H1 (cell line): Measurements from ENCODE around the gene KCNE5. TPM values are rescaled to one million over a fixed set of nuclear protein-coding genes. Genes with fewer than 3 reads are reported as not detected.

Experiments
- CTCF ChIA-PET: fragments of 300-600 bp; sonication (Branson Sonifier 250); formaldehyde crosslinking; loops from one replicate; lab custom pipeline; 2021; ENCODE audit not compliant: partially characterized antibody; lab: Charles Lee
- POLR2A ChIA-PET: fragments of 300-600 bp; sonication (Branson Sonifier 250); formaldehyde crosslinking; loops from one replicate; lab custom pipeline; 2021; ENCODE audit warnings: inconsistent platforms; ENCODE audit not compliant: partially characterized antibody; lab: Charles Lee
- DNase-seq, 2 experiments: peaks; one replicate each; pipeline versions ENCODE4 v3.0.0 to v3.0.0-alpha.2; 2010 to 2022; ENCODE audit warnings: low spot score in 2 of 2, low read depth in 1 of 2, mixed read lengths in 1 of 2
- FAIRE-seq: peaks from 2 replicates; lab custom pipeline; 2011; peaks lifted over from hg19 to GRCh38; lab: Jason Lieb, UNC
- H2AFZ ChIP-seq: 2 replicates; pipeline ENCODE4 v1.8.1; 2012; ENCODE audit warnings: low read length, inconsistent platforms
- H2AK5ac ChIP-seq: 2 replicates; pipeline ENCODE4 v1.6.1; 2013; ENCODE audit warnings: low read depth, low read length
- H2BK120ac ChIP-seq: replicated peaks from 2 replicates; pipeline ENCODE3; 2013; ENCODE audit warnings: low read depth, low read length, inconsistent platforms
- H2BK12ac ChIP-seq: 2 replicates; pipeline ENCODE4 v1.6.1; 2013; ENCODE audit warnings: low read depth, low read length
- H2BK15ac ChIP-seq: 2 replicates; pipeline ENCODE4 v1.6.1; 2013; ENCODE audit warnings: low read length
- H2BK20ac ChIP-seq: 2 replicates; pipeline ENCODE4 v1.6.1; 2013; ENCODE audit warnings: low read length
- H2BK5ac ChIP-seq: 2 replicates; pipeline ENCODE4 v1.6.1; 2013; ENCODE audit warnings: low read depth, low read length
- H3K14ac ChIP-seq: 2 replicates; pipeline ENCODE4 v1.6.1; 2013; ENCODE audit warnings: inconsistent platforms; ENCODE audit not compliant: insufficient read length
- H3K18ac ChIP-seq: 2 replicates; pipeline ENCODE4 v1.6.1; 2013; ENCODE audit warnings: low read length; ENCODE audit errors: extremely low read depth
- H3K23ac ChIP-seq: 2 replicates; pipeline ENCODE4 v1.6.1; 2013; ENCODE audit warnings: inconsistent platforms; ENCODE audit not compliant: insufficient read length
- H3K23me2 ChIP-seq: 2 replicates; pipeline ENCODE4 v1.6.1; 2013; ENCODE audit warnings: low read depth, low read length
- H3K27ac ChIP-seq: 2 replicates; pipeline ENCODE4 v1.6.1; 2011; ENCODE audit warnings: low read depth, low read length, inconsistent platforms
- H3K27me3 ChIP-seq, 4 experiments: replicated peaks in 1 of 4; 1 replicate in 1 of 4; 2 replicates in 3 of 4; pipeline versions ENCODE4 v1.6.1 to v1.8.1; 2011 to 2013; ENCODE audit warnings: low read length in 3 of 4, mild to moderate bottlenecking in 3 of 4, inconsistent platforms in 2 of 4, mixed read lengths in 2 of 4, moderate library complexity in 1 of 4; ENCODE audit not compliant: control insufficient read depth in 3 of 4, insufficient read depth in 3 of 4; ENCODE audit errors: extremely low read depth in 1 of 4
- H3K36me3 ChIP-seq, 4 experiments: 2 replicates each; pipeline versions ENCODE4 v1.6.1 to v1.8.1; 2011 to 2013; ENCODE audit warnings: mild to moderate bottlenecking in 4 of 4, low read length in 3 of 4, moderate library complexity in 2 of 4, control low read depth in 1 of 4, inconsistent platforms in 1 of 4; ENCODE audit not compliant: insufficient read depth in 4 of 4, control insufficient read depth in 2 of 4
- H3K4ac ChIP-seq: replicated peaks from 2 replicates; pipeline ENCODE3; 2013; ENCODE audit warnings: low read length, low read depth, mixed read lengths, inconsistent platforms; ENCODE audit not compliant: insufficient read length
- H3K4me1 ChIP-seq, 4 experiments: replicated peaks in 1 of 4; 1 replicate in 1 of 4; 2 replicates in 3 of 4; pipeline versions ENCODE4 v1.6.1 to v1.8.1; 2011 to 2013; ENCODE audit warnings: low read length in 3 of 4, inconsistent platforms in 2 of 4, mixed read lengths in 1 of 4; ENCODE audit not compliant: insufficient read depth in 4 of 4, control insufficient read depth in 3 of 4
- H3K4me2 ChIP-seq, 2 experiments: 2 replicates each; pipeline versions ENCODE4 v1.6.1 to v1.8.1; 2011 to 2013; ENCODE audit warnings: low read depth in 2 of 2, low read length in 2 of 2, control low read depth in 1 of 2, inconsistent platforms in 1 of 2, mild to moderate bottlenecking in 1 of 2; ENCODE audit not compliant: insufficient read depth in 1 of 2
- H3K4me3 ChIP-seq, 4 experiments: fragments of 200-600, 300-600 bp in 1 of 4; sonication (generic), shearing (Covaris generic), sonication (Bioruptor Twin) in 1 of 4; 2 replicates each; pipeline versions ENCODE4 v1.5.1 to v1.8.1; 2011 to 2016; ENCODE audit warnings: low read length in 4 of 4, low read depth in 3 of 4, control low read depth in 2 of 4, inconsistent platforms in 2 of 4, mild to moderate bottlenecking in 2 of 4, mixed read lengths in 1 of 4, moderate library complexity in 1 of 4; ENCODE audit not compliant: insufficient read depth in 2 of 4; ENCODE audit errors: extremely low read depth in 1 of 4
- H3K56ac ChIP-seq: replicated peaks from 2 replicates; pipeline ENCODE3; 2013; ENCODE audit warnings: low read depth, mild to moderate bottlenecking, mixed read lengths, low read length, inconsistent platforms; ENCODE audit not compliant: insufficient read length
- H3K79me1 ChIP-seq: 2 replicates; pipeline ENCODE4 v1.6.1; 2013; ENCODE audit warnings: low read depth, low read length, control low read depth
- H3K79me2 ChIP-seq, 2 experiments: 2 replicates each; pipeline versions ENCODE4 v1.6.1 to v1.8.1; 2012 to 2013; ENCODE audit warnings: low read length in 2 of 2, mild to moderate bottlenecking in 2 of 2, inconsistent platforms in 1 of 2; ENCODE audit not compliant: insufficient read depth in 2 of 2, control insufficient read depth in 1 of 2
- H3K9ac ChIP-seq, 4 experiments: replicated peaks in 1 of 4; 1 replicate in 1 of 4; 2 replicates in 3 of 4; pipeline versions ENCODE4 v1.6.1 to v1.8.1; 2011 to 2013; ENCODE audit warnings: low read depth in 3 of 4, low read length in 3 of 4, control low read depth in 2 of 4, mild to moderate bottlenecking in 2 of 4, moderate library complexity in 2 of 4, inconsistent platforms in 1 of 4; ENCODE audit errors: extremely low read depth in 1 of 4
- H3K9me3 ChIP-seq, 2 experiments: 2 replicates each; pipeline versions ENCODE4 v1.6.1 to v1.8.1; 2012 to 2013; ENCODE audit warnings: mild to moderate bottlenecking in 2 of 2, moderate library complexity in 2 of 2, control low read depth in 1 of 2, inconsistent platforms in 1 of 2, low read depth in 1 of 2, low read length in 1 of 2, mixed read lengths in 1 of 2; ENCODE audit not compliant: insufficient read depth in 2 of 2
- H4K20me1 ChIP-seq, 2 experiments: replicated peaks in 1 of 2; 2 replicates each; pipeline versions ENCODE3 to v1.8.1; 2011 to 2013; ENCODE audit warnings: inconsistent platforms in 2 of 2, low read length in 2 of 2, mild to moderate bottlenecking in 1 of 2; ENCODE audit not compliant: insufficient read depth in 2 of 2, control insufficient read depth in 1 of 2
- H4K5ac ChIP-seq: 2 replicates; pipeline ENCODE4 v1.6.1; 2013; ENCODE audit warnings: low read length, low read depth, mixed read lengths, inconsistent platforms; ENCODE audit not compliant: insufficient read length
- H4K8ac ChIP-seq: 2 replicates; pipeline ENCODE4 v1.8.0; 2013; ENCODE audit warnings: mild to moderate bottlenecking, moderate library complexity, low read length, inconsistent platforms; ENCODE audit not compliant: insufficient read depth; ENCODE audit errors: extremely low read depth
- H4K91ac ChIP-seq: replicated peaks from 2 replicates; pipeline ENCODE3; 2013; ENCODE audit warnings: low read length, mixed read lengths, inconsistent platforms; ENCODE audit not compliant: insufficient read length
- ASH2L ChIP-seq: fragments of 200-600, 300-600 bp; sonication (generic); IDR thresholded peaks from one replicate; pipeline ENCODE4 v1.7.1; 2017; ENCODE audit warnings: low read length
- CTCF ChIP-seq, 3 experiments: IDR thresholded peaks; 1 replicate in 2 of 3; 2 replicates in 1 of 3; pipeline versions ENCODE4 v1.5.1 to v1.6.1; 2011; ENCODE audit warnings: low read length in 3 of 3, mild to moderate bottlenecking in 3 of 3, inconsistent platforms in 2 of 3, low read depth in 1 of 3, moderate library complexity in 1 of 3; ENCODE audit not compliant: insufficient read depth in 1 of 3; ENCODE audit errors: control extremely low read depth in 1 of 3
- KDM4A ChIP-seq: IDR thresholded peaks from one replicate; pipeline ENCODE4 v1.7.1; 2012; ENCODE audit warnings: low read depth, mild to moderate bottlenecking, moderate library complexity, low read length, inconsistent platforms; ENCODE audit not compliant: severe bottlenecking
- MAX ChIP-seq: IDR thresholded peaks from 2 replicates; pipeline ENCODE4 v1.6.1; 2012; ENCODE audit warnings: inconsistent platforms
- SP2 ChIP-seq: IDR thresholded peaks from 2 replicates; pipeline ENCODE4 v1.6.1; 2012; ENCODE audit warnings: mild to moderate bottlenecking, low read length, inconsistent platforms
- TEAD4 ChIP-seq: IDR thresholded peaks from 2 replicates; pipeline ENCODE4 v1.6.1; 2012; ENCODE audit warnings: low read depth, low read length, inconsistent platforms, mixed read lengths
- ZNF274 ChIP-seq: IDR thresholded peaks from 2 replicates; pipeline ENCODE4 v1.7.0; 2012; ENCODE audit warnings: low read length, borderline replicate concordance; ENCODE audit errors: extremely low read depth
- WGBS, 2 experiments: shearing (Covaris generic) in 1 of 2; methylation state at CpG; one replicate each; pipeline versions ENCODE4 v1.1.6 to v1.1.7; 2013 to 2015; ENCODE audit warnings: low lambda C conversion rate in 2 of 2, mixed read lengths in 2 of 2, inconsistent platforms in 1 of 2, low coverage in 1 of 2, missing lambda C conversion rate in 1 of 2; ENCODE audit not compliant: insufficient replicate concordance in 2 of 2, insufficient coverage in 1 of 2, insufficient read length in 1 of 2; ENCODE audit errors: extremely low coverage in 1 of 2, missing lambda C conversion rate in 1 of 2; 5-methylcytosine and 5-hydroxymethylcytosine counted together
- polyA plus RNA-seq, 7 experiments: library from polyadenylated mRNA; depleted of rRNA in 3 of 7; stranded (reverse) in 5 of 7; unstranded in 2 of 7; fragments of >200 nt in 5 of 7; fragments of 200-250 nt in 2 of 7; gene quantifications; 1 replicate in 5 of 7; 2 replicates in 1 of 7; 4 replicates in 1 of 7; pipeline versions ENCODE4 v1.2.1 to v1.2.3, GENCODE V29; 2011 to 2013; ENCODE audit warnings: missing spikeins in 2 of 7, mixed read lengths in 2 of 7
- total RNA-seq: library from RNA; stranded (reverse); fragmentation: NEBNext Ultra II Directional; extraction: Animal tissue kit (Norgen Biotek cat#: 25700); gene quantifications from 2 replicates; pipeline ENCODE4 v1.2.1, GENCODE V29; 2021

The KCNE5 gene
- total and polyA plus RNA-seq, 2 of the 8 experiments (the other 6 are each of a cell fraction or from before 2014, with no cell fraction given) = 3.6 to 5.9 TPM

- Histone ChIP-seq H3K14ac (no peak overlapping the region), H3K56ac (no peak overlapping the region), H4K8ac (no peak overlapping the region), H3K18ac (no peak overlapping the region), H3K79me1 (no peaks in the 10 kb centered on the region), H2BK5ac (no peak overlapping the region), H3K27me3 (peaks cover 0 to 7% (median 5%) of the 10 kb centered on the region in 4 experiments; a peak in 5 of 7 replicates), H2BK20ac (no peak overlapping the region), H4K5ac (no peak overlapping the region), H4K91ac (no peak overlapping the region), H3K23ac (no peak overlapping the region), H3K23me2 (peaks cover 3% of the 10 kb centered on the region; the same call in 1 of the 2 replicates), H3K36me3 (no peaks in the 10 kb centered on the region), H3K4me3 (no peak overlapping the region), H3K9me3 (no peaks in the 10 kb centered on the region), H3K27ac (no peak overlapping the region), H3K4me1 (peaks cover 0 to 8% (median 0%) of the 10 kb centered on the region in 4 experiments; a peak in 1 of 7 replicates), H2BK12ac (no peak overlapping the region), H2AFZ (no peak overlapping the region), H3K9ac (no peak overlapping the region), H2AK5ac (no peak overlapping the region), H3K79me2 (no peaks in the 10 kb centered on the region), H3K4ac (no peak overlapping the region), H2BK15ac (no peak overlapping the region), H4K20me1 (no peaks in the 10 kb centered on the region), H2BK120ac (no peak overlapping the region), H3K4me2 (no peak overlapping the region)
- CTCF ChIA-PET = no interaction called here
- POLR2A ChIA-PET = no interaction called here
- DNase-seq (no peak), FAIRE-seq (no peak)
- 82% methylated on average over 3 of the region's 3 CpGs; no CpG with 5 or more reads in 1 of the 2 experiments for WGBS, 2 experiments
- TF ChIP-seq CTCF (IDR thresholded peaks at IDR 0.05; ENCODE audit: control extremely low read depth in 1 of 3, insufficient read depth in 1 of 3, low read depth in 1 of 3, low read length in 3 of 3) = no peak
- no peak for TF ChIP-seq ZNF274
- no peak for TF ChIP-seq ASH2L
- TF ChIP-seq MAX = no peak
- no peak for TF ChIP-seq KDM4A
- no peak for TF ChIP-seq TEAD4
- no peak for TF ChIP-seq SP2
Measured at GRCh38 chrX:109619771-109620170, 5.2 kb downstream of the KCNE5 start.
